Neural cell (in vitro differentiated cells): ENCODE results near the gene ARHGAP24. TPM values are rescaled to one million over a fixed set of nuclear protein-coding genes. Genes with fewer than 3 reads are reported as not detected.

Experiments used
- H2AFZ ChIP-seq: fragments of 200-600, 300-800 bp; sonication (generic), shearing (Covaris generic); 2 replicates; pipeline ENCODE4 v1.6.0; 2014; ENCODE audit warnings: low read depth, mild to moderate bottlenecking, antibody characterized with exemption, low read length, moderate library complexity
- H3F3A ChIP-seq: fragments of 200-600 bp; shearing (Covaris generic); 2 replicates; pipeline ENCODE4 v1.6.1; 2016; ENCODE audit warnings: mild to moderate bottlenecking, moderate library complexity, mixed read lengths, antibody characterized with exemption, low read length; ENCODE audit not compliant: insufficient read depth, poor library complexity, severe bottlenecking
- H3K27ac ChIP-seq: fragments of 200-600, 300-800 bp; sonication (generic), shearing (Covaris generic); 2 replicates; pipeline ENCODE4 v1.5.1; 2014; ENCODE audit warnings: mild to moderate bottlenecking, low read length, moderate library complexity
- H3K27me3 ChIP-seq: fragments of 300-800, 200-600 bp; sonication (generic), shearing (Covaris generic); 2 replicates; pipeline ENCODE4 v1.6.0; 2014; ENCODE audit warnings: mild to moderate bottlenecking, low read depth, low read length, moderate library complexity; ENCODE audit not compliant: insufficient read depth
- H3K36me3 ChIP-seq: fragments of 300-800, 200-600 bp; sonication (generic), shearing (Covaris generic); 2 replicates; pipeline ENCODE4 v1.5.1; 2014; ENCODE audit warnings: mild to moderate bottlenecking, antibody characterized with exemption, low read length, moderate library complexity; ENCODE audit not compliant: insufficient read depth
- H3K4me2 ChIP-seq: fragments of 300-800, 200-600 bp; sonication (generic), shearing (Covaris generic); 2 replicates; pipeline ENCODE4 v1.6.0; 2014; ENCODE audit warnings: mild to moderate bottlenecking, low read length
- H3K4me3 ChIP-seq: fragments of 300-800, 200-600 bp; sonication (generic), shearing (Covaris generic); 2 replicates; pipeline ENCODE4 v1.5.1; 2014; ENCODE audit warnings: mild to moderate bottlenecking, low read length, moderate library complexity
- H3K79me2 ChIP-seq: fragments of 200-600 bp; shearing (Covaris generic); replicated peaks from 2 replicates; pipeline ENCODE4 v1.6.0; 2014; ENCODE audit warnings: mild to moderate bottlenecking, low read length, moderate library complexity; ENCODE audit not compliant: insufficient read depth
- H3K9ac ChIP-seq: fragments of 300-800, 200-600 bp; sonication (generic), shearing (Covaris generic); 2 replicates; pipeline ENCODE4 v1.6.1; 2016; ENCODE audit warnings: mild to moderate bottlenecking, low read length, mixed read lengths
- H3K9me2 ChIP-seq: fragments of 200-600 bp; shearing (Covaris generic); 2 replicates; pipeline ENCODE4 v1.6.1; 2016; ENCODE audit warnings: mild to moderate bottlenecking, low read length, mixed read lengths; ENCODE audit not compliant: insufficient read depth
- H3K9me3 ChIP-seq: fragments of 200-600, 300-800 bp; sonication (generic), shearing (Covaris generic); 2 replicates; pipeline ENCODE4 v1.6.1; 2016; ENCODE audit warnings: mild to moderate bottlenecking, mixed run types, low read length, moderate library complexity, mixed read lengths
- H4K20me1 ChIP-seq: fragments of 200-600 bp; shearing (Covaris generic); 2 replicates; pipeline ENCODE4 v1.6.1; 2016; ENCODE audit warnings: mild to moderate bottlenecking, mixed run types; ENCODE audit not compliant: insufficient read depth
- CTCF ChIP-seq: fragments of 450-650 bp; IDR thresholded peaks from 2 replicates; pipeline ENCODE4 v1.5.1; 2014; ENCODE audit warnings: antibody characterized with exemption, mild to moderate bottlenecking, moderate library complexity; ENCODE audit not compliant: poor library complexity, severe bottlenecking
- EP300 ChIP-seq: fragments of 450-650 bp; conservative IDR thresholded peaks from 2 replicates; pipeline ENCODE4 v1.6.1; 2014; ENCODE audit warnings: antibody characterized with exemption, mild to moderate bottlenecking, moderate library complexity; ENCODE audit not compliant: poor library complexity, severe bottlenecking
- EZH2 ChIP-seq: fragments of 200-600, 300-800 bp; shearing (Covaris generic), sonication (generic); IDR thresholded peaks from 2 replicates; pipeline ENCODE4 v1.6.1; 2014; ENCODE audit warnings: antibody characterized with exemption, low read length, borderline replicate concordance, mild to moderate bottlenecking; ENCODE audit not compliant: insufficient read depth, poor library complexity, severe bottlenecking
- MXI1 ChIP-seq: fragments of 450-650 bp; conservative IDR thresholded peaks from 2 replicates; pipeline ENCODE4 v1.6.1; 2014; ENCODE audit warnings: antibody characterized with exemption, mild to moderate bottlenecking; ENCODE audit not compliant: poor library complexity, severe bottlenecking
- POLR2AphosphoS5 ChIP-seq: IDR thresholded peaks from 2 replicates; pipeline ENCODE4 v1.6.1; 2012
- RAD21 ChIP-seq: fragments of 450-650 bp; conservative IDR thresholded peaks from 2 replicates; pipeline ENCODE4 v1.6.1; 2014; ENCODE audit warnings: antibody characterized with exemption, mild to moderate bottlenecking, moderate library complexity
- REST ChIP-seq: IDR thresholded peaks from 2 replicates; pipeline ENCODE4 v1.6.1; 2012; ENCODE audit warnings: borderline replicate concordance
- SMC3 ChIP-seq: fragments of 450-650 bp; conservative IDR thresholded peaks from 2 replicates; pipeline ENCODE4 v1.6.1; 2014; ENCODE audit warnings: antibody characterized with exemption, mild to moderate bottlenecking, moderate library complexity; ENCODE audit not compliant: poor library complexity
- TAF1 ChIP-seq: IDR thresholded peaks from 2 replicates; pipeline ENCODE4 v1.6.1; 2012; ENCODE audit warnings: low read depth
- polyA plus RNA-seq: library from polyadenylated mRNA; depleted of rRNA; stranded (reverse); fragments of >200 nt; gene quantifications from 2 replicates; pipeline ENCODE4 v1.2.3, GENCODE V29; 2014

ARHGAP24 gene
- polyA plus RNA-seq, 1 donor from 2014 or later, result 2.9 TPM

- TF ChIP-seq TAF1 (no peak), POLR2AphosphoS5 (no peak), EZH2 (no peak), MXI1 (no peak), EP300 (no peak), REST (no peak), CTCF (no peak), SMC3 (no peak), RAD21 (no peak)
- Histone ChIP-seq H3K9me2 (no peaks in the 10 kb centered on the region), H3K9ac (no peak overlapping the region), H3K79me2 (no peaks in the 10 kb centered on the region), H3K4me2 (no peak overlapping the region), H3K9me3 (no peaks in the 10 kb centered on the region), H3K27me3 (no peaks in the 10 kb centered on the region), H3K27ac (no peak overlapping the region), H3F3A (no peaks in the 10 kb centered on the region), H3K36me3 (no peaks in the 10 kb centered on the region), H4K20me1 (no peaks in the 10 kb centered on the region), H3K4me3 (no peak overlapping the region), H2AFZ (no peak overlapping the region)
Measured at GRCh38 chr4:85715991-85716737, 241.2 kb downstream of the ARHGAP24 start.

- TF ChIP-seq RAD21, result no peak
- TF ChIP-seq MXI1, result no peak
- TF ChIP-seq EZH2, result no peak
- no peak for TF ChIP-seq SMC3
- no peak for TF ChIP-seq EP300
- no peak for TF ChIP-seq POLR2AphosphoS5
- TF ChIP-seq CTCF, result no peak
- Histone ChIP-seq H4K20me1 (no peaks in the 10 kb centered on the region), H2AFZ (no peak overlapping the region), H3K4me3 (no peak overlapping the region), H3K9me2 (no peaks in the 10 kb centered on the region), H3K79me2 (no peaks in the 10 kb centered on the region), H3K36me3 (no peaks in the 10 kb centered on the region), H3K27me3 (no peaks in the 10 kb centered on the region), H3F3A (no peaks in the 10 kb centered on the region), H3K27ac (no peak overlapping the region), H3K9ac (no peak overlapping the region), H3K4me2 (no peak overlapping the region), H3K9me3 (no peaks in the 10 kb centered on the region)
Measured at GRCh38 chr4:85717351-85717750, 242.4 kb downstream of the ARHGAP24 start.
